ENCODE results near the gene DDR2. TPM values are rescaled to one million over a fixed set of nuclear protein-coding genes. Genes with fewer than 3 reads are reported as not detected.

The DDR2 gene
- total RNA-seq, 1 experiment from 2014 or later, result 0.77 TPM

- TF ChIP-seq EZH2phosphoT487 (IDR thresholded peaks at IDR 0.05; ENCODE audit: borderline replicate concordance, low read length) (no peak), CTCF (conservative IDR thresholded peaks at IDR 0.05; ENCODE audit: low read depth, low read length) (no peak), EZH2 (IDR thresholded peaks at IDR 0.05; ENCODE audit: low read length, unreplicated experiment) (no peak)
- Histone ChIP-seq H2AFZ (ENCODE audit: low read length) (peak overlapping the region; percentile 32), H3K36me3 (ENCODE audit: low read depth, low read length) (no peaks in the 10 kb centered on the region), H3K27ac (ENCODE audit: low read length) (peak overlapping the region; percentile 78), H3K4me2 (ENCODE audit: low read length) (peak overlapping the region; percentile 63), H3K79me2 (ENCODE audit: low read length) (no peaks in the 10 kb centered on the region), H4K20me1 (ENCODE audit: low read length) (no peaks in the 10 kb centered on the region), H3F3A (ENCODE audit: low read length, unreplicated experiment) (peaks cover 14% of the 10 kb centered on the region), H3K4me3 (ENCODE audit: low read length) (peak overlapping the region; percentile 12; the same call in 1 of the 2 replicates), H3K9me2 (replicated peaks; ENCODE audit: low read length) (no peaks in the 10 kb centered on the region), H3K9me3 (ENCODE audit: low read length) (no peaks in the 10 kb centered on the region), H3K27me3 (ENCODE audit: low read length) (no peaks in the 10 kb centered on the region), H3K4me1 (ENCODE audit: insufficient read depth, low read length) (peaks cover 28% of the 10 kb centered on the region), H3K9ac (ENCODE audit: low read length) (peak overlapping the region; percentile 16)
- DNase-seq (peak; percentile 98), ATAC-seq (peak; percentile 91)
- BruUV-seq (replicated peaks), result no TSS peak
- intact Hi-C loops (cut with micrococcal nuclease), result loop anchor here (5.0 to 10.0 kb wide), 2 partner anchors 64 to 104 kb away; partner anchors contain the start of gene HSD17B7
- CTCF ChIA-PET, result interaction anchor here (0.6 kb wide), 1 partner anchor 464 kb away, joined by 3 read pairs; no protein-coding TSS in a partner anchor
- POLR2A ChIA-PET (ENCODE audit: unreplicated experiment), result interaction anchor here (0.5 to 0.8 kb wide), 4 partner anchors 18 to 188 kb away, joined by 3 to 13 read pairs (median 4); no protein-coding TSS in a partner anchor
Measured at GRCh38 chr1:162690672-162691434, 58.6 kb downstream of the DDR2 start.

DNA sequence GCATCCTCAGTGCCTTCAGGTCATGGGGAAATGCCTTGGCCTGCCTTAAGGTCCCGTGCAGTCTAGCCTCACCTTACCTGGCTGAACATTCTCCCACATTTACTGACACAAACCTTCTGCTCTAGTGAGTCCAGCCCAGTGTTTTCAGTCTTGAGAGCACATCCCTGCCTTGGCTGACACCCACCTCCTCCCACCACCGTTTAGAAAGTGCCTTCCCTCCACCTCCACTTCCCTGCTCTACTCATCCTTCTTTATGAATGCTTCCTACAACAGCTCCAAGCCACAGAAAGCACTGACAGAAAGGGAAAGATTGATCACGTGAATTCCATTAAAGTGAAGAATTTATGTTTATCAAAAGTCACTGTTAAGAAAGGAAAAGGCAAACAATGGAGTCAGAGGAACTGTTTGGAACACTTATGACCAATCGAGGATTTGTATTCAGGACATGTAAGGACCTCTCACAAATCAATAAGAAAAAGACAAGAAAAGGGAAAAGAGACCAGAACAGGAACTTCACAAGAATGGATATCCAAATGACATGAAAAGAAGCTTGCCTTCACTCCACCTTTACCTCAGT, 59.8 kb downstream of the DDR2 start:
- H3K9me2 ChIP-seq (replicated peaks; ENCODE audit: low read length), result no peaks in the 10 kb centered on the region
- H4K20me1 ChIP-seq (ENCODE audit: low read length), result no peaks in the 10 kb centered on the region
- BruUV-seq (replicated peaks), result no TSS peak
- H3K9me3 ChIP-seq (ENCODE audit: low read length), result no peaks in the 10 kb centered on the region
- H3K36me3 ChIP-seq (ENCODE audit: low read depth, low read length), result no peaks in the 10 kb centered on the region
- ChIA-PET CTCF (interaction anchor here (0.7 kb wide), 1 partner anchor 61 kb away, joined by 3 read pairs; no protein-coding TSS in a partner anchor), POLR2A (ENCODE audit: unreplicated experiment) (no interaction called here)
- intact Hi-C loops (cut with micrococcal nuclease), result loop anchor here (5.0 to 10.0 kb wide), 2 partner anchors 65 to 103 kb away; partner anchors contain the start of gene HSD17B7
- H3K4me3 ChIP-seq (ENCODE audit: low read length), result no peak overlapping the region
- peaks cover 14% of the 10 kb centered on the region for H3F3A ChIP-seq (ENCODE audit: low read length, unreplicated experiment)
- H3K9ac ChIP-seq (ENCODE audit: low read length), result no peak overlapping the region
- H3K4me2 ChIP-seq (ENCODE audit: low read length), result no peak overlapping the region
- ATAC-seq (no peak), DNase-seq (no peak)
- no peaks in the 10 kb centered on the region for H3K27me3 ChIP-seq (ENCODE audit: low read length)
- H3K79me2 ChIP-seq (ENCODE audit: low read length), result no peaks in the 10 kb centered on the region
- no peak overlapping the region for H2AFZ ChIP-seq (ENCODE audit: low read length)
- peaks cover 40% of the 10 kb centered on the region for H3K4me1 ChIP-seq (ENCODE audit: insufficient read depth, low read length)
- no peak for TF ChIP-seq CTCF (conservative IDR thresholded peaks at IDR 0.05; ENCODE audit: low read depth, low read length)
- H3K27ac ChIP-seq (ENCODE audit: low read length), result no peak overlapping the region

GRCh38 chr1:162694911-162695310, 62.6 kb downstream of the DDR2 start:
- Histone ChIP-seq H3K9ac (ENCODE audit: low read length) (no peak overlapping the region), H3K9me3 (ENCODE audit: low read length) (no peaks in the 10 kb centered on the region), H4K20me1 (ENCODE audit: low read length) (no peaks in the 10 kb centered on the region), H2AFZ (ENCODE audit: low read length) (no peak overlapping the region), H3K9me2 (replicated peaks; ENCODE audit: low read length) (no peaks in the 10 kb centered on the region), H3K79me2 (ENCODE audit: low read length) (no peaks in the 10 kb centered on the region), H3K27ac (ENCODE audit: low read length) (no peak overlapping the region), H3K4me2 (ENCODE audit: low read length) (no peak overlapping the region), H3K4me3 (ENCODE audit: low read length) (no peak overlapping the region), H3K4me1 (ENCODE audit: insufficient read depth, low read length) (peaks cover 50% of the 10 kb centered on the region), H3K36me3 (ENCODE audit: low read depth, low read length) (no peaks in the 10 kb centered on the region), H3F3A (ENCODE audit: low read length, unreplicated experiment) (peaks cover 13% of the 10 kb centered on the region), H3K27me3 (ENCODE audit: low read length) (no peaks in the 10 kb centered on the region)
- DNase-seq (no peak), ATAC-seq (no peak)
- TF ChIP-seq CTCF (conservative IDR thresholded peaks at IDR 0.05; ENCODE audit: low read depth, low read length) (no peak), EZH2 (IDR thresholded peaks at IDR 0.05; ENCODE audit: low read length, unreplicated experiment) (no peak), EZH2phosphoT487 (IDR thresholded peaks at IDR 0.05; ENCODE audit: borderline replicate concordance, low read length) (no peak)
- POLR2A ChIA-PET (ENCODE audit: unreplicated experiment), result no interaction called here
- CTCF ChIA-PET, result no interaction called here
- no TSS peak for BruUV-seq (replicated peaks)
- intact Hi-C loops (cut with micrococcal nuclease), result loop anchor here (5.0 to 10.0 kb wide), 3 partner anchors 68 to 198 kb away; partner anchors contain the start of genes HSD17B7 and UHMK1

Measured in PC-3 (cell line).